ENCODE measurements around the gene LGR6. TPM values are rescaled to one million over a fixed set of nuclear protein-coding genes. Genes with fewer than 3 reads are reported as not detected.
A peak's percentile ranks its signal among the peaks of the same experiment; 100 is the strongest.
"Not testable (repeated sequence)": the region's sequence is repeated elsewhere in the genome, so short reads cannot be mapped to it uniquely, and the experiment has no call there.

Gene LGR6
- total RNA-seq, 2 experiments from 2014 or later: 0.06 to 0.22 TPM

- DNase-seq: no peak
- Mint-ChIP-seq H3K27me3 (peaks cover 18% of the 10 kb centered on the region), H3K36me3 (no peaks in the 10 kb centered on the region), H3K4me1 (peaks cover 7% of the 10 kb centered on the region), H3K4me3 (no peak overlapping the region), H3K27ac (no peak overlapping the region), H3K9me3 (no peaks in the 10 kb centered on the region)
These were observed 61.7 kb downstream of the LGR6 start for GRCh38 chr1:202255343-202255742.

- Mint-ChIP-seq H3K4me3 (no peak overlapping the region), H3K4me1 (peaks cover 4% of the 10 kb centered on the region), H3K27ac (no peak overlapping the region), H3K36me3 (no peaks in the 10 kb centered on the region), H3K27me3 (peaks cover 27% of the 10 kb centered on the region), H3K9me3 (peaks cover 2% of the 10 kb centered on the region)
- DNase-seq: no peak
These were observed 66.1 kb downstream of the LGR6 start for GRCh38 chr1:202259705-202260104.

- H3K9me3 Mint-ChIP-seq, DNase-seq, H3K4me3 Mint-ChIP-seq, H3K36me3 Mint-ChIP-seq, H3K4me1 Mint-ChIP-seq, H3K27ac Mint-ChIP-seq: not testable (repeated sequence)
- H3K27me3 Mint-ChIP-seq: peaks cover 43% of the 10 kb centered on the region
These were observed 67.8 kb downstream of the LGR6 start for GRCh38 chr1:202261209-202261958.

GRCh38 chr1:202263628-202264027 lies 70.0 kb downstream of the LGR6 start:
- no peak for DNase-seq
- Mint-ChIP-seq H3K36me3 (no peaks in the 10 kb centered on the region), H3K4me1 (no peaks in the 10 kb centered on the region), H3K4me3 (no peak overlapping the region), H3K27ac (no peak overlapping the region), H3K9me3 (peaks cover 2% of the 10 kb centered on the region), H3K27me3 (peaks cover 52% of the 10 kb centered on the region)

- Mint-ChIP-seq H3K36me3 (no peaks in the 10 kb centered on the region), H3K27ac (no peak overlapping the region), H3K4me1 (no peaks in the 10 kb centered on the region), H3K27me3 (peaks cover 48% of the 10 kb centered on the region), H3K4me3 (no peak overlapping the region), H3K9me3 (peaks cover 2% of the 10 kb centered on the region)
- DNase-seq: no peak
These were observed 70.7 kb downstream of the LGR6 start for GRCh38 chr1:202264300-202264699.

DNA sequence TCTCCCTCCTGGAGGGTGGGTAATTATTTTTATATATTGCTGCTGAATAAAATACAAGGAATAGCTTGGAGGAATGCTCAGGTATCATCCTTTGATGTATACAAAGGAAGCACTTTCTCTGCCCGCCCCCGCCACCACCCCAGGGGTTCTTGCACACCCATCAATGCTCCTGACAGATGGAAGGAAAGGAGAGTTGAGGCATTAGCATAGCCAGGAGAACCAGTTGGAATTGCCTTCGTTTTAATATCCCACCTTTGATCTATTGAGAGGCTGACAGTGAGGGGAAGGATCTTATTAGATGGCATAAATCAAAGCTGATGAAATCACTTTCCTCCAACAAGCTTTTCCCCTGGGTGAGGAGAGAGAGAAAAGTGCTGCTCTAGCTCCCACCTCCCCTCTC lies 71.1 kb downstream of the LGR6 start:
- Mint-ChIP-seq H3K4me3 (no peak overlapping the region), H3K4me1 (no peaks in the 10 kb centered on the region), H3K9me3 (peaks cover 2% of the 10 kb centered on the region), H3K36me3 (no peaks in the 10 kb centered on the region), H3K27me3 (peaks cover 44% of the 10 kb centered on the region), H3K27ac (no peak overlapping the region)
- no peak for DNase-seq

GRCh38 chr1:202266061-202266765 lies 72.6 kb downstream of the LGR6 start:
- DNase-seq: no peak
- Mint-ChIP-seq H3K36me3 (no peaks in the 10 kb centered on the region), H3K4me1 (no peaks in the 10 kb centered on the region), H3K4me3 (no peak overlapping the region), H3K9me3 (peaks cover 2% of the 10 kb centered on the region), H3K27me3 (peaks cover 47% of the 10 kb centered on the region), H3K27ac (no peak overlapping the region)

- Mint-ChIP-seq H3K27me3 (peaks cover 42% of the 10 kb centered on the region), H3K9me3 (no peaks in the 10 kb centered on the region), H3K4me1 (no peaks in the 10 kb centered on the region), H3K4me3 (no peak overlapping the region), H3K36me3 (no peaks in the 10 kb centered on the region), H3K27ac (no peak overlapping the region)
- no peak for DNase-seq
These were observed 74.4 kb downstream of the LGR6 start for GRCh38 chr1:202268032-202268431.

DNA sequence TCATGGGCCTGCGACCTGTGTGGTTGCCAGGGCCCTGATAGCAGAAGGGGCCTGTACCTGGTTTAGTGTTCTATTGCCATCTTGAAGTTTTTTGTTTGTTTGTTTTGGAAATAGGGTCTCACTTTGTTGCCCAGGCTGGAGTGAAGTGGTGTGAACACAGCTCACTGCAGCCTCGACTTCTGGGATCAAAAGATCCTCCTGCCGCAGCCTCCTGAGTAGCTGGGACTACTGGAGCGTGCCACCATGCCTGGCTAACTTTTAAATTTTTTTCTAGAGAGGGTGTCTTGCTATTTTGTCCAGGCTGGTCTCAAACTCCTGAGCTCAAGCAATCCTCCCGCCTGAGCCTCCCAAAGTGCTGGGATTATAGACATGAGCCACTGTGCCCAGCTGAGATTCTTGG lies 75.2 kb downstream of the LGR6 start:
- Mint-ChIP-seq H3K36me3 (no peaks in the 10 kb centered on the region), H3K4me1 (no peaks in the 10 kb centered on the region), H3K9me3 (no peaks in the 10 kb centered on the region), H3K27ac (no peak overlapping the region), H3K27me3 (peaks cover 37% of the 10 kb centered on the region), H3K4me3 (no peak overlapping the region)
- no peak for DNase-seq

DNA sequence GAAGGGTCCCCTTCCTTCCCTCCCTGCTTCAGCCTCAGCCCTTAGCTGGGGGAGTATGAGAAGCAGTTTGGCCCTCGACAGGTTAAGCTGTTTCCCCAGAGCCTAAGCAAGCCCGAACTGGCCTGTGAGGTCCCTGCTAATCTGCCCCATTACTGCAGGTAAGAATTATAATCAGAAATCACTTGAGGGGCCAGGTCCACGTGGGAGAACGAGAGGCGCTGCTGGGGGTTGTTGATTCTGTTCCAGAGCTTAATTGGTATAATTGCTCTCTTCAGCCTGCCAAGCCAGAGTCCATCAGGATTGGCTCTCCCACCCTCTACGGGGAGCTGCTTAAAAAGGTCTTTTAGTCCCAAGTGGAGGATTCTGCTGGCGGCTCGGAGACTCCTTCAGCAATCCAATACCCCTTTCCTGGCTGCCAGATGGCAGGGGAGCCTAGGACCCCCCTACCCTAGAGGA lies 77.3 kb downstream of the LGR6 start:
- H3K9me3 Mint-ChIP-seq: no peaks in the 10 kb centered on the region
- no peak for DNase-seq
- H3K36me3 Mint-ChIP-seq: no peaks in the 10 kb centered on the region
- H3K27me3 Mint-ChIP-seq: peaks cover 17% of the 10 kb centered on the region
- H3K4me1 Mint-ChIP-seq: no peaks in the 10 kb centered on the region
- no peak overlapping the region for H3K4me3 Mint-ChIP-seq
- no peak overlapping the region for H3K27ac Mint-ChIP-seq

GRCh38 chr1:202272103-202272845 lies 78.7 kb downstream of the LGR6 start:
- Mint-ChIP-seq H3K27me3 (peaks cover 7% of the 10 kb centered on the region), H3K4me1 (no peaks in the 10 kb centered on the region), H3K4me3 (no peak overlapping the region), H3K9me3 (no peaks in the 10 kb centered on the region), H3K27ac (no peak overlapping the region), H3K36me3 (no peaks in the 10 kb centered on the region)
- no peak for DNase-seq

DNA sequence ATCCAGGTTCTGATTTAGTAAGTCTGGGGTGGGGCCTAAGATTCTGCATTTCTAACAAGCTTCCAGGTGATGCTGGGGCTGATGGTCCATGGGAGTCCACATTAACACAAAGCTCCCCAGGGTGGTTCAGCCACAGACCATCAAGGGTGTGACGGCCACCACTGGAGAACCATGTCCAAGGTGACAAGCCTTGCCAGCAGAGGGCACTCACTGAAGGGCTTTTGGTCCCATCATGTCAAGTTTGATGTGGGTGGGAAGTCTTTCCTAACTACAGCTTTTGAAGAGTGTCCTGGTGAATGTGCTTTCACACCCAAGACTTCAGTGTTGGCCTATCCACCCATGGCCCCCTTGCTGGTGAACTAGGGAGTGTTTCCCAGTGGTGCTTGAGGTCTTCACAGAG lies 81.0 kb downstream of the LGR6 start:
- Mint-ChIP-seq H3K36me3 (no peaks in the 10 kb centered on the region), H3K4me1 (no peaks in the 10 kb centered on the region), H3K9me3 (no peaks in the 10 kb centered on the region), H3K27me3 (peaks cover 3% of the 10 kb centered on the region), H3K4me3 (no peak overlapping the region), H3K27ac (no peak overlapping the region)
- DNase-seq: peak; percentile 35

DNA sequence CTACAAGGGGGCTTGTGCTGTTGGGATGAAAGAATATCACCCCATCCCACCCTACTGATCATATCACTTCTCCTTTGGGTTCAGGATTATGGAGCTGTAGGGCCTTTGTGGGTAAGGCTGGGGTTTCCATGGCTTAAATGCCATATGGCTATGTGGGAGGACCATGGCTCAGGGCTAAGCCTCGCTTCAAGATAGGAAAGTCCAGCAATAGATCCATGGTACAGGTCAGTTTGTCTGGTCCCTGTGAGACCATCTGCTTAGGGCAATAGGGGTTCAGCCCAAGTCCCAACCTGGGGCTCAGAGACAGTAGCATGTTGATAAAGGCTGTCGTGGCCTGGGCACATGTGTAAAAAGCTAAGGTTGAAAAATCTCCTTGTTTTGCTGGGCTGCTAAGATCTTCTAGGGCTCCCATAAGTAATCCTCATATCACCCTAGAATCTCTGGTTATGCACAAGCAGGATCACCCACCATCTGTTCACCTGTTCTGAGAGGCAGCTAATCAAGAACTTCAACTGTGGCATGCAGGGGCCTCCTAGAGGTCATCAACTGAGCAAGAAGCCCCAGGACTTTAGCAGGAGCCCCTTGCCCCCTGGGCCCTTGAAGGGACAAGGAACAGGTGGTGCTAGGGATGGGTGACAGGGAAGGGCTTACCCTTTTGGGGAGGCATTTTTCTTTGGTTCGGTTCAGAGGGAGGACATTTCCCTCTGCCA lies 81.6 kb downstream of the LGR6 start:
- DNase-seq: no peak
- no peak overlapping the region for H3K4me3 Mint-ChIP-seq
- no peaks in the 10 kb centered on the region for H3K36me3 Mint-ChIP-seq
- no peaks in the 10 kb centered on the region for H3K9me3 Mint-ChIP-seq
- H3K4me1 Mint-ChIP-seq: no peaks in the 10 kb centered on the region
- peaks cover 3% of the 10 kb centered on the region for H3K27me3 Mint-ChIP-seq
- H3K27ac Mint-ChIP-seq: no peak overlapping the region

GRCh38 chr1:202276081-202276715 lies 82.6 kb downstream of the LGR6 start:
- Mint-ChIP-seq H3K4me3 (no peak overlapping the region), H3K9me3 (no peaks in the 10 kb centered on the region), H3K27ac (no peak overlapping the region), H3K27me3 (no peaks in the 10 kb centered on the region), H3K36me3 (no peaks in the 10 kb centered on the region), H3K4me1 (no peaks in the 10 kb centered on the region)
- DNase-seq: no peak

All from activated naive CD8-positive, alpha-beta T cell treated with anti-CD3 and anti-CD28 coated beads for 36 hours (primary cell).